Suprapubic skin (tissue), 4 donors: ENCODE measurements around the gene SERPINB1. TPM values are rescaled to one million over a fixed set of nuclear protein-coding genes. Genes with fewer than 3 reads are reported as not detected.

Source experiments
- DNase-seq, 2 donors: peaks; one replicate each; pipeline ENCODE4 v3.0.0-alpha.2; 2019; ENCODE audit warnings: low spot score in 2 of 2
- H3K27ac ChIP-seq: fragments of 200-600 bp; sonication (generic); one replicate; pipeline ENCODE4 v1.5.1; 2019
- H3K27me3 ChIP-seq: fragments of 200-600 bp; sonication (generic); one replicate; pipeline ENCODE4 v1.5.1; 2019
- H3K36me3 ChIP-seq: fragments of 200-600 bp; sonication (generic); one replicate; pipeline ENCODE4 v1.5.1; 2019
- H3K4me1 ChIP-seq: fragments of 200-600 bp; sonication (generic); one replicate; pipeline ENCODE4 v1.5.1; 2019
- H3K4me3 ChIP-seq: fragments of 200-600 bp; sonication (generic); one replicate; pipeline ENCODE4 v1.5.1; 2019; ENCODE audit warnings: mild to moderate bottlenecking
- H3K9me3 ChIP-seq: fragments of 200-600 bp; sonication (generic); one replicate; pipeline ENCODE4 v1.5.1; 2019
- EP300 ChIP-seq: sonication (generic); formaldehyde crosslinking; IDR thresholded peaks from one replicate; pipeline ENCODE4 v1.6.1; 2017; ENCODE audit warnings: antibody characterized with exemption
- POLR2A ChIP-seq, 2 donors: fragments of 450-650 bp; IDR thresholded peaks; one replicate each; pipeline ENCODE4 v1.6.1; 2017; ENCODE audit warnings: antibody characterized with exemption in 2 of 2, mild to moderate bottlenecking in 2 of 2, moderate library complexity in 2 of 2
- POLR2AphosphoS5 ChIP-seq, 3 donors: sonication (generic); formaldehyde crosslinking; IDR thresholded peaks; one replicate each; pipeline ENCODE4 v1.6.1; 2017; ENCODE audit warnings: antibody characterized with exemption in 3 of 3
- WGBS: methylation state at CpG from one replicate; pipeline ENCODE4 v1.1.5; 2018; 5-methylcytosine and 5-hydroxymethylcytosine counted together
- total RNA-seq, 4 donors: library from RNA; depleted of rRNA; stranded (reverse); fragments of >200 nt; gene quantifications; one replicate each; pipeline ENCODE4 v1.1.0, GENCODE V29; 2016
- TF ChIP-seq, protein P1 (sequence below), 2 donors: fragments of 200-600 bp in 1 of 2; fragments of 450-650 bp in 1 of 2; sonication (generic) in 1 of 2; IDR thresholded peaks; one replicate each; pipeline ENCODE4 v1.5.1; 2016 to 2019; ENCODE audit warnings: antibody characterized with exemption in 2 of 2, mild to moderate bottlenecking in 1 of 2, moderate library complexity in 1 of 2

Gene SERPINB1
- total RNA-seq, 4 donors from 2014 or later, result 11.8 to 20.6 (median 16.9) TPM

- TF ChIP-seq POLR2A (IDR thresholded peaks at IDR 0.05), result no peak
- no peak for TF ChIP-seq POLR2AphosphoS5 (IDR thresholded peaks at IDR 0.05)
- TF ChIP-seq EP300, result no peak
- TF ChIP-seq, protein P1, sequence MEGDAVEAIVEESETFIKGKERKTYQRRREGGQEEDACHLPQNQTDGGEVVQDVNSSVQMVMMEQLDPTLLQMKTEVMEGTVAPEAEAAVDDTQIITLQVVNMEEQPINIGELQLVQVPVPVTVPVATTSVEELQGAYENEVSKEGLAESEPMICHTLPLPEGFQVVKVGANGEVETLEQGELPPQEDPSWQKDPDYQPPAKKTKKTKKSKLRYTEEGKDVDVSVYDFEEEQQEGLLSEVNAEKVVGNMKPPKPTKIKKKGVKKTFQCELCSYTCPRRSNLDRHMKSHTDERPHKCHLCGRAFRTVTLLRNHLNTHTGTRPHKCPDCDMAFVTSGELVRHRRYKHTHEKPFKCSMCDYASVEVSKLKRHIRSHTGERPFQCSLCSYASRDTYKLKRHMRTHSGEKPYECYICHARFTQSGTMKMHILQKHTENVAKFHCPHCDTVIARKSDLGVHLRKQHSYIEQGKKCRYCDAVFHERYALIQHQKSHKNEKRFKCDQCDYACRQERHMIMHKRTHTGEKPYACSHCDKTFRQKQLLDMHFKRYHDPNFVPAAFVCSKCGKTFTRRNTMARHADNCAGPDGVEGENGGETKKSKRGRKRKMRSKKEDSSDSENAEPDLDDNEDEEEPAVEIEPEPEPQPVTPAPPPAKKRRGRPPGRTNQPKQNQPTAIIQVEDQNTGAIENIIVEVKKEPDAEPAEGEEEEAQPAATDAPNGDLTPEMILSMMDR (IDR thresholded peaks at IDR 0.05), result no peak
- Histone ChIP-seq H3K27ac (no peak overlapping the region), H3K4me1 (peaks cover 12% of the 10 kb centered on the region), H3K27me3 (no peaks in the 10 kb centered on the region), H3K9me3 (no peaks in the 10 kb centered on the region), H3K36me3 (no peaks in the 10 kb centered on the region), H3K4me3 (no peak overlapping the region)
- no peak for DNase-seq
- WGBS, result 51% methylated on average over 4 of the region's 4 CpGs
Observed at GRCh38 chr6:2865694-2866151, 24.1 kb upstream of the SERPINB1 start.

DNA sequence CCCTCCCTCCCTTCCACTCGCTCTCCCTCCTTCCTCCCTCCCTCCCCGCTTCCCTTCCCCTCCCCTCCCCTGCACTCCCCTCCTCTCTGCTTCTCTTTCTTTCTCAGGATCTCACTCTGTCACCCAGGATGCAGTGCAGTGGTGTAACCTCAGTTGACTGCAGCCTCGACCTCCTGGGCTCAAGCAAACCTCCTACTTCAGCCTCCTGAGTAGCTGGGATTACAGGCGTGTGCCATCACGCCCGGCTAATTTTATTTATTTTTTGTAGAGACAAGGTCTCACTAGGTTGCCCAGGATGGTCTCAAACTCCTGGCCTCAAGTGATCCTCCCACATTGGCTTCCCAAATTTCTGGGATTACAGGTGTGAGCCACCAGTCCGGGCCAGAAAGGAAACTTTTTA lies 23.6 kb upstream of the SERPINB1 start:
- no peaks in the 10 kb centered on the region for H3K27me3 ChIP-seq
- peaks cover 12% of the 10 kb centered on the region for H3K4me1 ChIP-seq
- no peaks in the 10 kb centered on the region for H3K9me3 ChIP-seq
- no peak overlapping the region for H3K4me3 ChIP-seq
- no peaks in the 10 kb centered on the region for H3K36me3 ChIP-seq
- no peak for DNase-seq
- TF ChIP-seq EP300 (no peak), POLR2AphosphoS5 (IDR thresholded peaks at IDR 0.05) (no peak), POLR2A (IDR thresholded peaks at IDR 0.05) (no peak)
- TF ChIP-seq, protein P1 (IDR thresholded peaks at IDR 0.05), result no peak
- 85% methylated on average over 7 of the region's 7 CpGs for WGBS
- H3K27ac ChIP-seq, result no peak overlapping the region

DNA sequence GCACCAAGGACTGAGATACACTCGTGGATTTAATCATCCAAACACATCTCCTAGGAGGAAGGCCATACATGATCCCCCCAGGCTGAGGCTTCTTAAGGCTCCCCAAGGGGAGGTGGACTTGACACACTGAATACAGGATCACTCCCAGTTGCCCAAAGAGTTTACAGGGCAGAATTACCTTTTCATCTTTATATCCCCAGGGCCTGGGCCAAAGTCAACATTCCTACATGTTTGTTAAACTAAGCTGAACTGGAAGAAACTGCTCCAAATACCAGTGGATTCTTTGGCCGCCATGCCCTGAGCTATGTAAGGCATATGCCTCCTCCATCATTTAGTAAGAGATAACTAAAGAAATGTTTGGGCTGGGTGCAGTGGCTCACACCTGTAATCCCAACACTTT lies 22.2 kb upstream of the SERPINB1 start:
- no peak overlapping the region for H3K4me3 ChIP-seq
- H3K9me3 ChIP-seq, result no peaks in the 10 kb centered on the region
- DNase-seq, result no peak
- H3K27me3 ChIP-seq, result no peaks in the 10 kb centered on the region
- no peaks in the 10 kb centered on the region for H3K36me3 ChIP-seq
- TF ChIP-seq POLR2A (IDR thresholded peaks at IDR 0.05), result no peak
- TF ChIP-seq EP300, result no peak
- TF ChIP-seq POLR2AphosphoS5 (IDR thresholded peaks at IDR 0.05), result no peak
- TF ChIP-seq, protein P1 (IDR thresholded peaks at IDR 0.05), result no peak
- 83% methylated on average over 2 of the region's 2 CpGs for WGBS
- no peak overlapping the region for H3K27ac ChIP-seq
- peaks cover 12% of the 10 kb centered on the region for H3K4me1 ChIP-seq

DNA sequence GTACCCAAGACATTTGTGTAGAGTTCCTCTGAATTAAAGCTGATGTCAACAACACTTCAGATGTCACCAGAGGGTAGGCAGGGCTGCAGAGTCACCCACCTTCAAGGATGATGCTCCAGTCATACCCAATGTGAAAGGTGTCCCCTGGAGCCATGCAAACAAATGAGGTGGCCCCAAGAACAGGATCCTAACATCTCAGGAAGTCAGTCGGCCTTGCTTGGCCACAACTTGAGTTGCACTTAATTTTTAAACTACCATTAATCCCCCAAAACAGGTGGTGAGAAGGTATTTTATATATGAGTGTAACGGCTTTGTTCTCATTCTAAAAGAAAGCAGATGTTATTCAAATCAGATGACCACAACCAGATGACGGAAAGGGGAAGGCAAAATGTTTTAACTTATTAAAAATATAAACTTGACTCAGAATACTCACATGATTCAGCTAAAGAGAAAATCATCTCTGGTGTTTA lies 21.1 kb upstream of the SERPINB1 start:
- Histone ChIP-seq H3K27me3 (no peaks in the 10 kb centered on the region), H3K4me3 (no peak overlapping the region), H3K4me1 (peaks cover 23% of the 10 kb centered on the region), H3K36me3 (no peaks in the 10 kb centered on the region), H3K9me3 (no peaks in the 10 kb centered on the region), H3K27ac (no peak overlapping the region)
- 78% methylated on average over 3 of the region's 3 CpGs for WGBS
- TF ChIP-seq, protein P1 (IDR thresholded peaks at IDR 0.05), result no peak
- TF ChIP-seq POLR2AphosphoS5 (IDR thresholded peaks at IDR 0.05), result no peak
- TF ChIP-seq POLR2A (IDR thresholded peaks at IDR 0.05), result no peak
- no peak for TF ChIP-seq EP300
- no peak for DNase-seq

DNA sequence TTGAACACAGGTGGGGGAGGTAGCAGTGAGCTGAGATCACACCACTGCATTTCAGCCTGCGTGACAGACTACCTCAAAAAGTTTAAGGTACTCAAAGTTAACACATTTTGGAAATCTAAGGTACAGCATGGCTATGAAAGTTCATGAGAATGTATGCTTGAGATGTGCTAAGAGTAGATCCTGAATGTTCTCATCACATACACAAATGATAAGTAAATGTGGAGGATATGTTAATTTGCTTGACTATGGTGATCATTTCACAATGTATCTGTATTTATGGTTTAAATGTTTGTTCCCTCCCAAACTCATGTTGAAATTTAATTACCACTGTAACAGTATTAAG lies 20.1 kb upstream of the SERPINB1 start:
- WGBS, result 85% methylated on average over 1 of the region's 1 CpG
- H3K36me3 ChIP-seq, result no peaks in the 10 kb centered on the region
- H3K27ac ChIP-seq, result no peak overlapping the region
- no peak overlapping the region for H3K4me3 ChIP-seq
- H3K4me1 ChIP-seq, result peaks cover 28% of the 10 kb centered on the region
- H3K9me3 ChIP-seq, result no peaks in the 10 kb centered on the region
- DNase-seq, result no peak
- no peaks in the 10 kb centered on the region for H3K27me3 ChIP-seq
- TF ChIP-seq, protein P1 (IDR thresholded peaks at IDR 0.05), result no peak
- TF ChIP-seq POLR2AphosphoS5 (IDR thresholded peaks at IDR 0.05) (no peak), EP300 (no peak), POLR2A (IDR thresholded peaks at IDR 0.05) (no peak)
